GM19023 (cell line): ENCODE results near the gene SPOUT1.
"Not testable (repeated sequence)": the region's sequence is repeated elsewhere in the genome, so short reads cannot be mapped to it uniquely, and the experiment has no call there.

ENCODE experiments used
- ATAC-seq: cut with Tn5 transposase; IDR thresholded peaks from one replicate; pipeline ENCODE4 v1.9.1; 2021; ENCODE audit warnings: mild to moderate bottlenecking, moderate library complexity; ENCODE audit not compliant: unreplicated experiment

The SPOUT1 gene

DNA sequence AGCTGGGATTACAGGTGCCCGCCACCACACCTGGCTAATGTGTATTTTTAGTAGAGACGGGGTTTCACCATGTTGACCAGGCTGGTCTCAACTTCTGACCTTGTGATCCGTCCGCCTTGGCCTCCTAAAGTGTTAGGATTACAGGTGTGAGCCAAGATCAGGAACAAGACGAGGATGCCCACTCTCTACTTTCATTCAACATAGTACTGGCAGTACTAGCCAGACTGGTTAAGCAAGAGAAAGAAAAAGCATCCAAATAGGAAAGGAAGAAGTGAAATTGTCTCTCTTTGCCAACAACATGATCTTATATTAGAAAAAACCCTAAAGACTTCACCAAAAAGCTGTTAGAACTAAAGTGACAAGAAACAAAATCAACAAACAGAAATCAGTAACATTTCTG, 18.7 kb downstream of the SPOUT1 start:
- ATAC-seq: no peak

DNA sequence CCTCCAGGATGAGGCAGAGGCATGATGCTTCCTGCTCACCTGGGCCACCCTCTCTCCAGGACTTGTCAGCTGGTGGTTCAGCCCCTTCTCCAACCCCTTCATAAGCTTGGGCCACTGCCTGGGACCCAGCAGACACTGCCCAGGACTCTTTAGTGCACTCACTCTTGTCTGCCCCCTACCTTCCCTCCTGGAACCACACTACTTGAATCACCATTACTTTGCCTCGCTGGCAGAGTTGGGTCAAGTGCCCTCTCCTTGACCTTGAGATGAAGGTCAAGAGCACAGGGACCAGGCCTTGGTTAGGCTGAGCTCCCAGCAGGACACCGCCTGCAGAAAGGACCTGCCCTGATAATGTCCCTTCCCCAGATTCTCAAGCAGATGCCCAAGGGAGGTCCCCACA, 19.8 kb downstream of the SPOUT1 start:
- no peak for ATAC-seq

GRCh38 chr9:128809036-128809599, 20.5 kb downstream of the SPOUT1 start:
- ATAC-seq: no peak

GRCh38 chr9:128808543-128808942, 21.1 kb downstream of the SPOUT1 start:
- no peak for ATAC-seq

DNA sequence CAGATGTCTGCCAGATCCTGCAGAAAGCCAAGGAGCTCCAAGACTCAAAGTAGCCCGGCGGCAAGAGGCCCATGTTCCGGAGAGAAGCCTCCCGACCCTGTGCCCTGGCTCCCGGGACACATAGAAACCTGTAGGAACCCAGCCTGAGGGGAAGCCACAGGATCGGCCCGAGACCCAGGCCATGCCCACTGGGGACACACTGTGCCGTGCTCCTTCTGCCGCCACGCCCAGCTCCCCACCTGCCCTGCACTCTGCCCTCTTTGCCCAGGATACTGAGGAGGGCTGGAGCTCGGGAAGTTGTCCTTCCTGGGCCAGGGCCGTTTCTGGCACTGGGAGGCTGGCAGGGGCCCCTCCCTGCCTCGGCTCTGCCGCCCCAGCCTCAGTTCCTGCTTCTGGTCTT, 21.8 kb downstream of the SPOUT1 start:
- ATAC-seq: no peak

DNA sequence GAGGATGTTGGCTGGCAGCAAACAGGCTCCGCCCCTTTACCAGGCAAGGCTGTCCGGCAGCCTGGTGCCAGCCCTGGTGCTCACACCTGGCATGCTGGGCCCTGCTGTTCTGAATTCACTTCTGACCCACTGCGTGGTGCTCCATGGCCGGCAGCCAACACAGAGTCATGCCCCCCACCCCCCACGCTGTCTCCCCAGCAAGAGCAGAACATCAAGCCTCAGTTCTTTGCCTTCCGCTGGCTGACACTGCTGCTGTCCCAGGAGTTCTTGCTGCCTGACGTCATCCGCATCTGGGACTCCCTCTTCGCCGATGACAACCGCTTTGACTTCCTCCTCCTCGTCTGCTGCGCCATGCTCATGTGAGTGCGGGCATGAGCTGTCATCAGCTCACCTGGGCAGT, 23.9 kb downstream of the SPOUT1 start:
- ATAC-seq: no peak

- no peak for ATAC-seq
Observed at GRCh38 chr9:128802482-128802881, 27.1 kb downstream of the SPOUT1 start.

DNA sequence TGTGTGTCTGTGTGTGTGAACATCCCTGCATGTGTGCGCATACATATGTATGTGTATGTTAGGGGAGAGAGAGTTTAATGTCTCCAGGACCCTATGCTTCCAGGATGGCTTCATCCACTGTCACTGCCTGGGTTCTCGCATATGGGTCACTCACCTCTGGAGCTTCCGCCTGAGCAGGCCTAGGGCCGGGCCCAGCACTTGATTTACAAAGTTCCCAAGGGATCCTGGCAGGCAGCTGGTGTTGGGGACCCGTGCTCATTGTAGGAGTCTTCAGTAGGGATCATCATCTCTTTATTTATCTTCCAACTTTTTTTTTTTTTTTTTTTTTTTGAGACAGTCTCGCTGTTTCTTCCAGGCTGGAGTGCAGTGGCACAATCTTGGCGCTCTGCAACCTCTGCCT, 29.5 kb downstream of the SPOUT1 start:
- no peak for ATAC-seq

- no peak for ATAC-seq
Observed at GRCh38 chr9:128798896-128799295, 30.7 kb downstream of the SPOUT1 start.

DNA sequence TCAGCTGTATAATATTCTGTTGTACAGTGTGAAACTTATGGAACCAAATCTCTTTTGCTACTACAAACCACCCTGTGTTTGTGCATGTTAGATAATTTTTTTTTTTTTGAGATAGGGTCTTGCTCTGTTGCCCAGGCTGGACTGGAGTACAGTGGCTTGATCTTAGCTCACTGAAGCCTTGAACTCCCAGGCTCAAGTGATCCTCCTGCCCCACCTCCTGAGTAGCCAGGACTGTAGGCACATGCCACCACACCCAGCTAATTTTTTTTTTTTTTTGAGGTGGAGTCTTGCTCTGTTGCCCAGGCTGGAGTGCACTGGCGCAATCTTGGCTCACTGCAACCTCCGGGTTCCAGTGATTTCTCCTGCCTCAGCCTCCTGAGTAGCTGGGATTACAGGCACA, 34.6 kb downstream of the SPOUT1 start:
- ATAC-seq: not testable (repeated sequence)

DNA sequence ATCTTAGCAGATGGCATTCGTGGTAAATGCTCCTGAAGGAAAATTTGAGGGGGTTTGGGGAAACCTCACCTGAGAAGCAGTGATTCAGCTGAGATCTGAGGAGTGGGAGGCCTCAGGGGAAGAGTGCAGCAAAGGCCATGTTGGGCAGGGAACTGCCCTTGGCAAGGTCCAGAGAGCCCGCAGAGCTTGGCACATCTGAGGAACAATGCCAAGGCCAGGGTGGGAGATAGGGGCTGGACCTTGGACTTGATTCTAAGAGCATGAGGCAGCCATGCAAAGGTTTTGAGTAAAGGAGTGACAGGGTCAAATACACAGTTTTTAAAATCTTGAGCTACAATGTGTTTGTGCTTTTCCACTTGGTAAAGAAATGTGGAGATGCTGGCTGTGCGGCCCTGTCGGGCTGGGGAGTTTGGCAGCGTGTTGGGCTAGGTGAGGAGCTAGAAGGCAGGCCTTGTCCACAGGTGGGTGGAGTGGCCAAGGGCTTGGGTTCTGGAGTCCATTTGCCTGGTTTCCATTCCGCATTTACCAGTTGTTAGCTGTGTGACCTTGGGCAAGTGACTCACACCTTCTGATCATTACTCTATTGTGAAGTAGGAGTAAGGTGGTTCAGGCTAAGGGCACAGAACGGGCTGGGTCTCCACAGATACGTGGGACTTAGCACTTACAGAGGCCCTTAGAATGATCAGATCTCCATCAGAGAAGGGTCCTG, 36.5 kb downstream of the SPOUT1 start:
- ATAC-seq: no peak

DNA sequence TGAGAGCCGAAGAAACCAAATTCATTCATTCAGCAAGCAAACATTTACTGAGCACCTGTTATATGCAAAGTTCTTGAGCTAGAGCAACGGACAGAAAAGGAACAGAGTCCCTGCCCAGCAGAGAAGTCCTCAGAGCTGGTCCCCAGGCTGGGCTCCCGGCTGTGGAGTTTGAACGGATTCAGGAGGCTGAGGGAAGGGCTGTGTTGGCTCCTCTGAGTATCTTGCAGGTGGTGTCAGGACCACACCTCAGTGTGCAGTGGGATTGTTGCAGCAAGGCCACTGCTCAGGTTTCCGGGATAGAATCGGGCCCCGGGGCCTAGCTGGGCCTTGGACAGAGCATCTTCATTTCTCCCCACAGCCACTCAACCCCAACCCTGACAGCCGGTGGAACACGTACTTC, 37.5 kb downstream of the SPOUT1 start:
- ATAC-seq: no peak

- ATAC-seq: no peak
Observed at GRCh38 chr9:128790536-128790935, 39.1 kb downstream of the SPOUT1 start.

DNA sequence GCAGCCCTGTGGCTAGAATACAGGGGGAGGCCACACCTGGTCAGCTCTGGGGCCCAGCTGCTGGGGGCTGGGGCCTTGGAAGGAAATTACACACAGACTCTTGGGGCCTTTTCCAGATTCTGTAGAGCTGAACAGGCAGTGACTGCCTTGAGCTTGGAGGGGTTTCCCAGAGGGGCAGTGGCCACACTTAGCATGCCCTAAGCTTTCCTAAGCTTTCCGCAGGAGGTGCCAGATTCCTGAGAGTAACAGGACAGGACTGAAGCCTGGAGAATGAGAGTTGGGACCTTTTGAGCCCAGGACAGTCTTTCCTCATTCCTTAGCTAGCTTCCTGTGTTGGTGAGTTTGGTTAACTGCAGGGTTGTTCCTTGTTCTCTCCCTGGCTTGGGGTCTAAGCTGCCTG, 41.1 kb downstream of the SPOUT1 start:
- no peak for ATAC-seq

DNA sequence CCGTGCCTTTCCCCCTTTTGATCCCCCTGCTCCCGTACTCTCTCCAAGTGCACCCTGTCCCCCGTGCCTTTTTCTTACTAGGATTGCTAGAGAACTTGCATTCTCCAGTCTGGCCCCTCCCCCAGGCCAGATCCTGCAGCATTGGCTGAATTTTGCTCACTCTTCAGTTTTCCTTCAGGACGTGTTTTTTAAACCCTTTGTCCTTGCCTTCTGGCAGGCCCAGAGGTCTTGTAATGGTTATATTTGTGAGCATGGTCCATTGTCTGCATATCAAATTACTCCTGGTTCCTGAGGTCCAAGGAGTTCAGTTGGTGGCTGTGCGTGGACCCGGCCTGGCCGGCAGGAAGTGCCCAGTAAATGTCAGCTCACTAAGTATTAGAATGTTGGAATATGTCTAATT, 41.9 kb downstream of the SPOUT1 start:
- no peak for ATAC-seq

DNA sequence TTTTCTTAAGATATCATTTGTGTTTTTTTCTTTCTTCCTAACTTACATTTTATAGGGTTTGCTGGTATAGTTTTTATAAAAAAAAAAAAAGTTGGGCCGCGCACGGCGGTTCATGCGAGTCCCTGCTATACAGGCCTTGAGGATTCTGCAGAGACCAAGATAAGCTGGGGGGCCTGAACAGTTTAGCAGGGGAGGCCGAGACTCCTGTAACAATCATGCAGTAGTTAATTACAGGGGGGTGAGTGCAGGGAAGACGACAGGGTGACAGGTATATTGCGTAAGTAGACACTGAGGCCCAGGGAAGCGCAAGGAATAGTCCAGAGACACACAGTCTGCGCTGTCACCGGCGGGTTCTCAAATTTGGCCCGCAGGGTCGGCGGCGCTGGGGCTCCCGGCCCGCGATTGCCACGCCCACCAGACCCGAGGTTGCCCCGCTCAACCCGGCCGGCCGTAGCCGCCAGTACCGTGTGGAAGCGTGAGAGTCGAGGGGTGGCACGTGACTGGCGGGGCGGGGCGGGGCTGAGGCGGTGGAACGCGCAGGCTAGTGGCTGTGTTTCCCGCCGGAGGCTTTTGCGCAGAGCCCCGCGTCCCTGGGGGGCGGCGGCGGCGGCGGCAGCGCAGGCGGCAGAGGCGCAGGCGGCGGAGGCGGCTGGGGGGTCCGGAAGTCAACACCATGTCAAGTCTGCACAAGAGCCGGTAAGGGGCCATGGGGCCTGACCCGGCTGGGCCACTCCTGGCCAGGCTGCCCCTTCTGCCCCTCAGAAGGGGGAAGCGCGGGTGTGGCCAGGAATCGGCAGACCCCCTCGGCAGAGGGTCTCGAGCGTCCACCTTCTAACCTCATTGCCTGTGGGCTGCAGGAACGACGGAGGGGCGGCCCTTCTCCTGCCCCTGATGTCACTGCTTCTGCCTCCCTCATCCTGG, 42.7 kb downstream of the SPOUT1 start, which contains the start of gene TBC1D13:
Gene TBC1D13, plus strand, starts transcription at position 573 of the 921 bp plus-strand sequence. Its CDS starts 101 bp downstream, at position 674.
- ATAC-seq: peak; percentile 89

DNA sequence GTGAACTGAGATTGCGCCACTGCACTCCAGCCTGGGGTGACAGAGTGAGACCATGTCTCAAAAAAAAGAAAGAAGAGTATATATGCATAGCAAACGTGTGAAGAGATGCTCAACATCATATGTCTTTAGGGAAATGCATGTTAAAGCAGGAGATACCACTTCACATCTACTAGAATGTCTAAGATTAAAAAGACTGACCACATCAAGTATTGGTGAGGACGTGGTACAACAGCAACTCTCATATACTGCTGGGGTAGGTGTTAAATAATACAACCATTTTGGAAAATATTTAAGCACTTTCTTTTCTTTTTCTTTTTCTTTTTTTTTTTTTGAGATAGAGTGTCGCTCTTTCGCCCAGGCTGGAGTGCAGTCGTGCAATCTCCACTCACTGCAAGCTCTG, 44.2 kb downstream of the SPOUT1 start:
- no peak for ATAC-seq

DNA sequence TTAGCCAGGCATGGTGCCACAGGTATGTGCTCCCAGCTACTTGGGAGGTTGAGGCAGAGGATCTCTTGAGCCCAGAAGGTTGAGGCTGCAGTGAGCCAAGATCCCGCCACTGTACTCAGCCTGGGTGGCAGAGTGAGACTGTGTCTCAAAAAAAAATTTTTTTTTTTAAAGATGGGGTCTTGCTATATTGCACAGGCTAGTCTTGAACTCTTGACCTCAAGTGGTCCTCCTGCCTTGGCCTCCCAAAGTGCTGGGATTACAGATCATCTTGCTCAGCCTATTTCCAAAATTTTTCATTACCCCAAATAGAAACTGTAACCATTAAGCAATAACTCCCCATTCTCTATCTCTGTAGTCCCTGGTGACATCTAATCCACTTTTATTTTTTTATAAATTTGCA, 46.9 kb downstream of the SPOUT1 start:
- no peak for ATAC-seq

- no peak for ATAC-seq
Observed at GRCh38 chr9:128781187-128782070, 48.2 kb downstream of the SPOUT1 start.

- not testable (repeated sequence) for ATAC-seq
Observed at GRCh38 chr9:128780093-128780492, 49.5 kb downstream of the SPOUT1 start.

DNA sequence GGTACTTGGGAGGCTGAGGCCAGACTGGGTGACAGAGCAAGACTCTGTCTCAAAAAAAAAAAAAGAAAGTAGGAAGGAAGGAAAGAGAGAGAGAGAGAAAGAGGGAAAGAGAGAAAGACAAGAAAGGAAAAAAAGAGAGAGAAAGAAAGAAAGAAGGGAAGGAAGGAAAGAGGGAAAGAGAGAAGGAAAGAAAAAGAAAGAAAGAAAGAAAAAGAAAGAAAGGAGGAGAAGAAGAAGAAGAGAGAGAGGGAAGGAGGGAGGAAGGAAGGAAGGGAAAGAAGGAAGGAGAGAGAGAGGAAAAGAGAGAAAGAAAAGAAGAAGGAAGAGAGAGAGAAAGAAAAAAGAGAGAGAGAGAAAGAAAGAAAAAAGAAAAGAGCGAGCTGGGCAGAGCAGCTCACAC, 54.8 kb downstream of the SPOUT1 start:
- ATAC-seq: no peak
